ENCODE data around the gene HACD2.

HACD2 gene

DNA sequence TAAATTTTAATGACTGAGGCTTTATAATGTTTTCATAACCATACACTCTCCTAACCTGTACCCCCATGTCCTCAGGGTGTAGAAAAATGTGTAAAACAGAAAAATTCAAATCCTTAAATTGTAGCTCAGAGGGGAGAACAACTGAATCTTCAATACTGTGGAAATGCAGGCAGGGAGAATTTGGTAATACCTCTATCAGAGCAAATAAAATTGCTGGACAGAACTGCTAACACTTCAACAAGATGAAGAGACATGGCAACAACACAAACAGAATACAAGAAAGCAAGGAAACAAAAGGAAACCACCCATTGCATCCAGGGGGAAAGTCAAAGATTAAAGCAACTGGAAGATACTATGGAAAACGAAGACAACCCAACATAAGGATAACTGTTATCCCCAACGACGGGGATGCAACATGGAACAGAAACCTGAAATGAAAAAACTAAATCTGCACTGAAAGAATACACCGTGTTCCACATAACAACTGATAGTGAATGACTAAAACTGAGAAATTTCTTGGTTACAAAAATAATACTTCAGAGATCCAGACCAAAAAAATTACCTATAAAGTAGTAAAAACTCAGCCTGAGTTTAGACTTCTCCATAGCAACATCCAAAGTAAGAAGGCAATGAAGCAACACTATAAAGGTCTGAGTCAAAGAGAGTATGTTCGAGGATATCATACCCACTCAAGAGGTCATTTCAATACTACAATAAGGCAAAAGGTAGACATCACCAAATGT lies 48.5 kb downstream of the HACD2 start:
- no peaks in the 10 kb centered on the region for H3K4me1 ChIP-seq (ENCODE audit: control insufficient read depth, insufficient read depth, low read length)
- no peak overlapping the region for H3K27ac ChIP-seq (ENCODE audit: extremely low read depth, low read depth, low read length)
- no peak overlapping the region for H3K4me3 ChIP-seq (ENCODE audit: low read depth, low read length)
- TF ChIP-seq ZNF202 (tag by site-specific recombination; IDR thresholded peaks at IDR 0.05; ENCODE audit: borderline replicate concordance): no peak
- peak; percentile 67 for TF ChIP-seq ZNF133 (tag by site-specific recombination; IDR thresholded peaks at IDR 0.05)
- TF ChIP-seq ZFHX2 (tag by site-specific recombination; conservative IDR thresholded peaks at IDR 0.05): no peak
- TF ChIP-seq REST (tag by site-specific recombination; IDR thresholded peaks at IDR 0.05): no peak
- ChIA-PET POLR2A (no interaction called here), CTCF (interaction anchor here (1.0 to 1.7 kb wide), 2 partner anchors 8 to 15 kb away, joined by 5 to 8 read pairs; no protein-coding TSS in a partner anchor)
- H3K9me3 ChIP-seq (ENCODE audit: control insufficient read depth, insufficient read depth, low read depth, low read length): no peaks in the 10 kb centered on the region
- no peaks in the 10 kb centered on the region for H3K36me3 ChIP-seq (ENCODE audit: control insufficient read depth in 2 of 2, insufficient read depth in 1 of 2, low read length in 2 of 2)

DNA sequence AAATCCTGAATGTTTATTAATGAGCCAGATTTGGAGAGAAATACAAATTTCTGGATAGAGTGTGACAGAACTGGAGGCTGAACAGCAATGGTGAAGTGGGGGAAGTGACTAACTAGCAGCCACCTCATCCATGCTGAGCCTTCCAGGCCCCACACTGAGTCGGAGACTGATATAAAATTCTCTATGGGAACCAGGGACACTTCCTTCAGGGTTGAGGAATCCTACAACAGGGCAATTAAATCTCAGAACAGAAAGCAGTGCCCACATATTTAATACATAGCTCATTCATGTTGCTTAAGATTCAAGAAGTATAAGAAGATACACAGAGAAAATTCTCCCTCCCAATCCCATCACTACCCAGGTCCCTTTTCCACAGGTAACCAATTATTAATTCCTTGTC lies 49.3 kb downstream of the HACD2 start:
- Histone ChIP-seq H3K4me3 (ENCODE audit: low read depth, low read length) (no peak overlapping the region), H3K36me3 (ENCODE audit: control insufficient read depth in 2 of 2, insufficient read depth in 1 of 2, low read length in 2 of 2) (no peaks in the 10 kb centered on the region), H3K9me3 (ENCODE audit: control insufficient read depth, insufficient read depth, low read depth, low read length) (no peaks in the 10 kb centered on the region), H3K4me1 (ENCODE audit: control insufficient read depth, insufficient read depth, low read length) (no peaks in the 10 kb centered on the region), H3K27ac (ENCODE audit: extremely low read depth, low read depth, low read length) (no peak overlapping the region)
- POLR2A ChIA-PET: no interaction called here
- TF ChIP-seq ZNF544 (tag by site-specific recombination; IDR thresholded peaks at IDR 0.05) (no peak), TRIM28 (IDR thresholded peaks at IDR 0.05; ENCODE audit: borderline replicate concordance, low read length) (no peak), ZNF184 (tag by site-specific recombination; IDR thresholded peaks at IDR 0.05) (no peak), ZNF600 (tag by site-specific recombination; IDR thresholded peaks at IDR 0.05) (no peak), ZNF521 (tag by site-specific recombination; IDR thresholded peaks at IDR 0.05) (no peak), ZNF214 (tag by site-specific recombination; IDR thresholded peaks at IDR 0.05; ENCODE audit: borderline replicate concordance) (no peak)
- CTCF ChIA-PET: interaction anchor here (1.0 to 1.7 kb wide), 3 partner anchors 8 to 16 kb away, joined by 3 to 8 read pairs (median 5); no protein-coding TSS in a partner anchor

GRCh38 chr3:123534264-123534663 lies 50.6 kb downstream of the HACD2 start:
- no peaks in the 10 kb centered on the region for H3K9me3 ChIP-seq (ENCODE audit: control insufficient read depth, insufficient read depth, low read depth, low read length)
- TF ChIP-seq ZNF530 (tag by site-specific recombination; IDR thresholded peaks at IDR 0.05; ENCODE audit: low read depth) (no peak), ZNF768 (tag by site-specific recombination; IDR thresholded peaks at IDR 0.05) (no peak), YY2 (tag by site-specific recombination; IDR thresholded peaks at IDR 0.05) (no peak), SP2 (tag by site-specific recombination; IDR thresholded peaks at IDR 0.05) (no peak), ZNF221 (tag by site-specific recombination; IDR thresholded peaks at IDR 0.05; ENCODE audit: borderline replicate concordance) (no peak), ZBTB48 (tag by site-specific recombination; IDR thresholded peaks at IDR 0.05) (no peak), PRDM6 (tag by site-specific recombination; IDR thresholded peaks at IDR 0.05) (no peak), ZNF24 (tag by site-specific recombination; IDR thresholded peaks at IDR 0.05) (no peak)
- no peaks in the 10 kb centered on the region for H3K4me1 ChIP-seq (ENCODE audit: control insufficient read depth, insufficient read depth, low read length)
- H3K27ac ChIP-seq (ENCODE audit: extremely low read depth, low read depth, low read length): no peak overlapping the region
- ChIA-PET CTCF (interaction anchor here (0.6 to 0.9 kb wide), 2 partner anchors 24 to 169 kb away, joined by 3 read pairs; no protein-coding TSS in a partner anchor), POLR2A (no interaction called here)
- H3K36me3 ChIP-seq (ENCODE audit: control insufficient read depth in 2 of 2, insufficient read depth in 1 of 2, low read length in 2 of 2): no peaks in the 10 kb centered on the region
- H3K4me3 ChIP-seq (ENCODE audit: low read depth, low read length): no peak overlapping the region

Measured in HEK293 (cell line).